ENCODE results near the gene IZUMO1.
A peak's percentile ranks its signal among the peaks of the same experiment; 100 is the strongest.

IZUMO1 gene

DNA sequence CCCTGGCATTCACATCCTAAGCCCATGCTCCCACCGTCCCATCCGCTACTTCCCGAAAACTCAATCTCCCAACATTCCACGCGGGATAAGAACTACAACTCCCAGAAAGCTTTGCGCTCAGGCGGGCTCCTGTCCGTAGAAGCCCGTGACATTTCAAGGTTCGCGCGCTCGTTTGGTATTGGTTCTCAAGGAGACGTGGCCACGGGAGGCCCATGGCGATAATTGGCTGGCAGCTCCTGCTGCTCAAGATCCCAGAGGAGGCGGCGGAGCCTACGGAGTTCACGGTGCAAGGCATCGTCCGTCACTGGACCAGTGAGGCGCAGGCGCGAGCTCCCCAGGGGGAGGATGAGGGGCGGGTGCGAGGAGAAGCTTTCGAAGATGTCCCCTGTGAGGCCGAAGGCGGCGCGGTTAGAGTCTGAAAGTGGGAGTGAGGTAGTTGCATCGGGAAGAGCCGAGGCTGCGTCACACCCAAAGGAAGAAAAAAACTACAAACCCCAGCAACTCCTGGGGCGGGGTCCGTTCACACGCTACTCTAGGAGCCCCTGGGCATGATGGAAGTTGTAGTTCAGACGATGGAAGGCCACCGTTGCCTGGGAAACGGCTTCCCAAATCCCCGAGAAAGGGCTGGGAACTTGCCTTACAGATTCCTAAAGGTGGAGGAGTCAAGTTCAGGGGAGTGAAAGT lies 26.0 kb downstream of the IZUMO1 start:
- H3K36me3 ChIP-seq (ENCODE audit: low read length), result no peaks in the 10 kb centered on the region
- H3K9me3 ChIP-seq (ENCODE audit: insufficient read depth, low read length), result no peaks in the 10 kb centered on the region
- no peaks in the 10 kb centered on the region for H4K20me1 ChIP-seq (ENCODE audit: low read depth, low read length)
- H3K9ac ChIP-seq (ENCODE audit: low read length), result peak overlapping the region; percentile 63
- H2AFZ ChIP-seq (ENCODE audit: low read depth, low read length, severe bottlenecking), result peak overlapping the region; percentile 62
- peak overlapping the region; percentile 53 for H3K4me3 ChIP-seq (ENCODE audit: insufficient read depth, low read length, poor library complexity, severe bottlenecking)
- H3K4me2 ChIP-seq (ENCODE audit: low read depth, low read length, poor library complexity, severe bottlenecking), result peak overlapping the region; percentile 84
- H3K9me2 ChIP-seq (replicated peaks; ENCODE audit: insufficient read depth, low read length), result no peaks in the 10 kb centered on the region
- H3K27me3 ChIP-seq (ENCODE audit: low read length), result no peaks in the 10 kb centered on the region
- H3K79me2 ChIP-seq (ENCODE audit: insufficient read depth, low read length), result no peaks in the 10 kb centered on the region
- peaks cover 5% of the 10 kb centered on the region; the same call in 1 of the 2 replicates for H3F3A ChIP-seq (ENCODE audit: insufficient read depth)
- TF ChIP-seq, protein P1, sequence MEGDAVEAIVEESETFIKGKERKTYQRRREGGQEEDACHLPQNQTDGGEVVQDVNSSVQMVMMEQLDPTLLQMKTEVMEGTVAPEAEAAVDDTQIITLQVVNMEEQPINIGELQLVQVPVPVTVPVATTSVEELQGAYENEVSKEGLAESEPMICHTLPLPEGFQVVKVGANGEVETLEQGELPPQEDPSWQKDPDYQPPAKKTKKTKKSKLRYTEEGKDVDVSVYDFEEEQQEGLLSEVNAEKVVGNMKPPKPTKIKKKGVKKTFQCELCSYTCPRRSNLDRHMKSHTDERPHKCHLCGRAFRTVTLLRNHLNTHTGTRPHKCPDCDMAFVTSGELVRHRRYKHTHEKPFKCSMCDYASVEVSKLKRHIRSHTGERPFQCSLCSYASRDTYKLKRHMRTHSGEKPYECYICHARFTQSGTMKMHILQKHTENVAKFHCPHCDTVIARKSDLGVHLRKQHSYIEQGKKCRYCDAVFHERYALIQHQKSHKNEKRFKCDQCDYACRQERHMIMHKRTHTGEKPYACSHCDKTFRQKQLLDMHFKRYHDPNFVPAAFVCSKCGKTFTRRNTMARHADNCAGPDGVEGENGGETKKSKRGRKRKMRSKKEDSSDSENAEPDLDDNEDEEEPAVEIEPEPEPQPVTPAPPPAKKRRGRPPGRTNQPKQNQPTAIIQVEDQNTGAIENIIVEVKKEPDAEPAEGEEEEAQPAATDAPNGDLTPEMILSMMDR (IDR thresholded peaks at IDR 0.05; ENCODE audit: insufficient read depth, low read length, poor library complexity, severe bottlenecking), result no peak
- no peak for TF ChIP-seq EZH2phosphoT487 (conservative IDR thresholded peaks at IDR 0.05; ENCODE audit: low read length)
- peak overlapping the region; percentile 73 for H3K27ac ChIP-seq (ENCODE audit: low read depth, low read length)

DNA sequence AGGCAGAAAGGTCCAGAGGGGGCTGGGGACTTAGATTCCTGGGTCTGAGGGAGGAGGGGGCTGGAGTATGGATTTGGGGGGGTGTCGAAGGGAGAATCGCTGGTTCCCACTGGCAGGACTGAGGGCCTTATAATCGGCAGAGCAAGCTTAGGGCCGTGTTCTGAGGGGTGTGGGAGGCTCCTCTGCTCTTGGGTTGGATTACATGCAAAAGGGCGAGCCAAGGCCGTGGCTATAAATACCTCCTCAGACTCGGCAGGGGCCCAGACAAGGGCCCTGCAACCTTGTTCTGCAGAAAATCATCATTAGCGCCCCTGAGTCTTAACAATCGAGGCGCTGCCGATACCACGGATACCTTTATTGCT lies 26.5 kb downstream of the IZUMO1 start:
- Histone ChIP-seq H3K9me3 (ENCODE audit: insufficient read depth, low read length) (no peaks in the 10 kb centered on the region), H4K20me1 (ENCODE audit: low read depth, low read length) (no peaks in the 10 kb centered on the region), H3K27me3 (ENCODE audit: low read length) (no peaks in the 10 kb centered on the region), H3K36me3 (ENCODE audit: low read length) (no peaks in the 10 kb centered on the region), H3K4me3 (ENCODE audit: insufficient read depth, low read length, poor library complexity, severe bottlenecking) (peak overlapping the region; percentile 32), H2AFZ (ENCODE audit: low read depth, low read length, severe bottlenecking) (peak overlapping the region; percentile 62), H3K9me2 (replicated peaks; ENCODE audit: insufficient read depth, low read length) (no peaks in the 10 kb centered on the region), H3K9ac (ENCODE audit: low read length) (peak overlapping the region; percentile 63), H3K27ac (ENCODE audit: low read depth, low read length) (no peak overlapping the region), H3K79me2 (ENCODE audit: insufficient read depth, low read length) (no peaks in the 10 kb centered on the region), H3K4me2 (ENCODE audit: low read depth, low read length, poor library complexity, severe bottlenecking) (peak overlapping the region; percentile 84), H3F3A (ENCODE audit: insufficient read depth) (peaks cover 2% of the 10 kb centered on the region; the same call in 1 of the 2 replicates)
- TF ChIP-seq, protein P1 (IDR thresholded peaks at IDR 0.05; ENCODE audit: insufficient read depth, low read length, poor library complexity, severe bottlenecking), result no peak
- TF ChIP-seq EZH2phosphoT487 (conservative IDR thresholded peaks at IDR 0.05; ENCODE audit: low read length), result no peak

DNA sequence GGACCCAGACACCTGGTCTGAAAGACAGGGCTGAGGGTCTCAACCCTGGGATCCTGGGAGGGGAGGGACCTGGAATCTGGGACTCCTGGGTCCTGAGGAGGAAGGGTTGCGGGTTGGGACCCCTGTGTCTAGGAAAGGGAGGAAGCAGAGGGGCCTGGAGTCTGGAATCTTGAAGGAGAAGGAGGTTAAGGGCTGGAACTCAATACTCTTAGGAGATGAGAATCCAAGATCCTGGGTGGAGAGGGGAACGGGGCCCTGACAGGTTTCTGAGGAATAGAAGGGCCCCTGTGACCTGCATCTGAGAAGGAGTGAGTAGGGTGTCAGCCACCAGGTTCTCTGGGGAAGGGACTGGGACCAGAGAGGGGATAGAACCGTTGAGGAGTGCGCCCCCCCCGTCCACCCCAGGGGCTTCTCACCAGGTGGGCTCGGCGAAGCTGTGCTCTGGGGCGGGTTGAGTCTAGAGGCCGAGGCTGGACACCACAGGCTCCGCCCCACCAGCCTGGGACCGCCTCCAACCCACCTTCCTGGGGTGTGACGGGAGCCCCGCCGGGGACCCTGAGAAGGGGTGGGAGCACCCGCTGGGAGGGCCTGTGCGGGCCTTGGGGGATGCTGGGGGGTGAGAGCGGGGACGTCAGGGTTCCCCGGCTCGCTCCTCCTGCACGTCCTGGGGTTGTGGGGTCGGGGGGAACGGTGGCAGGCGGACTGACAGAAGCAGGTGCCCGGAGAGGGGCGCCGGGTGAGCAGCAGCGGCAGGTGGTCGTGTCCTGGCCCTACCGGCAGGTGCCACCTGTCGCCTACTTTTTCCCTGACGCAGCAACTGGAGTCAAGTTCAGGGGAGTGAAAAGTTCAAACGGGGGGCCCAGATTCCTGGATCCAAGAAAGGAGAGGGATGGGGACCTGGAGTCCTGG lies 27.2 kb downstream of the IZUMO1 start, which contains the start of gene MAMSTR:
Gene MAMSTR (minus strand): TSS at position 463 of the 909 bp plus-strand sequence. CDS start 694 bp downstream, outside the sequence.
- no peak within 1 kb of the TSS for H3K27ac ChIP-seq (ENCODE audit: low read depth, low read length)
- no peaks in the 10 kb centered on the region for H3F3A ChIP-seq (ENCODE audit: insufficient read depth)
- no peaks in the 10 kb centered on the region for H3K9me2 ChIP-seq (replicated peaks; ENCODE audit: insufficient read depth, low read length)
- H3K4me2 ChIP-seq (ENCODE audit: low read depth, low read length, poor library complexity, severe bottlenecking), result peak within 1 kb of the TSS; percentile 84
- TF ChIP-seq, protein P1 (IDR thresholded peaks at IDR 0.05; ENCODE audit: insufficient read depth, low read length, poor library complexity, severe bottlenecking), result no peak
- TF ChIP-seq EZH2phosphoT487 (conservative IDR thresholded peaks at IDR 0.05; ENCODE audit: low read length), result no peak
- H2AFZ ChIP-seq (ENCODE audit: low read depth, low read length, severe bottlenecking), result peak within 1 kb of the TSS; percentile 62
- H3K79me2 ChIP-seq (ENCODE audit: insufficient read depth, low read length), result no peaks in the 10 kb centered on the region
- no peaks in the 10 kb centered on the region for H4K20me1 ChIP-seq (ENCODE audit: low read depth, low read length)
- H3K9ac ChIP-seq (ENCODE audit: low read length), result peak within 1 kb of the TSS; percentile 63
- no peaks in the 10 kb centered on the region for H3K36me3 ChIP-seq (ENCODE audit: low read length)
- no peaks in the 10 kb centered on the region for H3K9me3 ChIP-seq (ENCODE audit: insufficient read depth, low read length)
- no peaks in the 10 kb centered on the region for H3K27me3 ChIP-seq (ENCODE audit: low read length)
- peak within 1 kb of the TSS; percentile 32 for H3K4me3 ChIP-seq (ENCODE audit: insufficient read depth, low read length, poor library complexity, severe bottlenecking)

Data from SU-DHL-6 (cell line).